GM12878 (cell line): ENCODE data around the gene NTRK1. TPM values are rescaled to one million over a fixed set of nuclear protein-coding genes. Genes with fewer than 3 reads are reported as not detected.
A peak's percentile ranks its signal among the peaks of the same experiment; 100 is the strongest.

Experiments used
- ATAC-seq: fragments of 200-7000 bp; cut with Tn5 transposase; 3 replicates; pipeline ENCODE4 v1.9.1; 2020; ENCODE audit warnings: mild to moderate bottlenecking, moderate library complexity
- BruUV-seq: library from RNA; stranded (reverse); fragments of 400-500 nt; replicated peaks from 2 replicates; lab custom pipeline; 2021; lab: Mats Ljungman, UMichigan
- CTCF ChIA-PET: fragments of 300-600 bp; sonication (Branson Sonifier 250); formaldehyde crosslinking; extraction: SDS; loops from one replicate; lab custom pipeline; 2021; ENCODE audit warnings: inconsistent platforms; lab: Yijun Ruan, JAX
- POLR2A ChIA-PET: fragments of 350-600 bp; formaldehyde crosslinking; extraction: SDS; loops from one replicate; lab custom pipeline; 2021; ENCODE audit warnings: inconsistent platforms; lab: Charles Lee
- RAD21 ChIA-PET: fragments of 300-600 bp; sonication (Branson Sonifier 250); formaldehyde crosslinking; loops from one replicate; lab custom pipeline; 2023; ENCODE audit warnings: antibody characterized with exemption; ENCODE audit not compliant: unreplicated experiment; lab: Charles Lee
- SMC1A ChIA-PET: fragments of 300-600 bp; sonication (Branson Sonifier 250); formaldehyde crosslinking; loops from one replicate; lab custom pipeline; 2023; ENCODE audit not compliant: unreplicated experiment, uncharacterized antibody; lab: Charles Lee
- DNase-seq: peaks from one replicate; pipeline ENCODE4 v3.0.0-alpha.2; 2011; ENCODE audit warnings: low read depth, low spot score
- FAIRE-seq: peaks from 3 replicates; lab custom pipeline; 2011; peaks lifted over from hg19 to GRCh38; lab: Jason Lieb, UNC
- H2AFZ ChIP-seq: 2 replicates; pipeline ENCODE4 v1.6.0; 2011; ENCODE audit warnings: low read depth, low read length, control low read depth; ENCODE audit not compliant: control insufficient read depth
- H3K27ac ChIP-seq: 2 replicates; pipeline ENCODE4 v1.5.1; 2011; ENCODE audit warnings: control low read depth; ENCODE audit not compliant: control insufficient read depth, insufficient read depth
- H3K27me3 ChIP-seq, 2 experiments: replicated peaks in 1 of 2; 2 replicates each; pipeline versions ENCODE4 v1.6.0 to v1.6.1; 2011; ENCODE audit warnings: low read length in 1 of 2; ENCODE audit not compliant: control insufficient read depth in 2 of 2, insufficient read depth in 2 of 2
- H3K36me3 ChIP-seq, 2 experiments: 2 replicates each; pipeline ENCODE4 v1.5.1; 2011; ENCODE audit warnings: low read length in 1 of 2; ENCODE audit not compliant: control insufficient read depth in 2 of 2, insufficient read depth in 2 of 2
- H3K4me1 ChIP-seq: 2 replicates; pipeline ENCODE4 v1.6.1; 2011; ENCODE audit warnings: mild to moderate bottlenecking, low read length, moderate library complexity, mixed read lengths; ENCODE audit not compliant: control insufficient read depth, insufficient read depth
- H3K4me2 ChIP-seq: 2 replicates; pipeline ENCODE4 v1.6.0; 2011; ENCODE audit warnings: control low read depth; ENCODE audit not compliant: control insufficient read depth, insufficient read depth
- H3K4me3 ChIP-seq: fragments of 200-600 bp; sonication (generic); 2 replicates; pipeline ENCODE4 v1.5.1; 2016
- H3K79me2 ChIP-seq: 2 replicates; pipeline ENCODE4 v1.6.0; 2011; ENCODE audit warnings: low read length; ENCODE audit not compliant: control insufficient read depth, insufficient read depth
- H3K9ac ChIP-seq: 2 replicates; pipeline ENCODE4 v1.8.0; 2011; ENCODE audit warnings: low read length, control low read depth, mixed read lengths; ENCODE audit not compliant: control insufficient read depth, insufficient read depth
- H3K9me3 ChIP-seq: replicated peaks from 3 replicates; pipeline ENCODE4 v1.5.1; 2011; ENCODE audit warnings: mild to moderate bottlenecking, low read length; ENCODE audit not compliant: control insufficient read depth, insufficient read depth
- H4K20me1 ChIP-seq: 2 replicates; pipeline ENCODE4 v1.6.0; 2011; ENCODE audit not compliant: control insufficient read depth, insufficient read depth
- BHLHE40 ChIP-seq, 2 experiments: fragments of 450-650 bp in 1 of 2; IDR thresholded peaks; 2 replicates each; pipeline ENCODE4 v1.6.1; 2011 to 2017; ENCODE audit warnings: low read depth in 2 of 2, borderline replicate concordance in 1 of 2, improper control_type of control experiment in 1 of 2, low read length in 1 of 2, mild to moderate bottlenecking in 1 of 2
- BMI1 ChIP-seq: fragments of 450-650 bp; IDR thresholded peaks from 2 replicates; pipeline ENCODE4 v1.6.1; 2016; ENCODE audit warnings: mild to moderate bottlenecking, moderate library complexity, borderline replicate concordance
- EP300 ChIP-seq, 2 experiments: fragments of 150-350 bp in 1 of 2; IDR thresholded peaks; 2 replicates each; pipeline ENCODE4 v1.6.1; 2011 to 2012; ENCODE audit warnings: low read depth in 2 of 2, low read length in 2 of 2, borderline replicate concordance in 1 of 2, improper control_type of control experiment in 1 of 2, inconsistent platforms in 1 of 2; ENCODE audit not compliant: control insufficient read depth in 1 of 2
- EZH2 ChIP-seq: IDR thresholded peaks from 2 replicates; pipeline ENCODE4 v1.6.1; 2012; ENCODE audit warnings: low read depth, mild to moderate bottlenecking, control low read depth, inconsistent platforms, low read length, borderline replicate concordance; ENCODE audit not compliant: control insufficient read depth
- IKZF2 ChIP-seq, 2 experiments: fragments of 450-650 bp; IDR thresholded peaks; 2 replicates each; pipeline ENCODE4 v1.6.1; 2017; ENCODE audit warnings: mild to moderate bottlenecking in 2 of 2, moderate library complexity in 2 of 2
- KDM1A ChIP-seq: fragments of 200-600 bp; sonication (generic); IDR thresholded peaks from 2 replicates; pipeline ENCODE4 v1.6.1; 2016; ENCODE audit warnings: borderline replicate concordance
- LARP7 ChIP-seq: fragments of 450-650 bp; IDR thresholded peaks from 2 replicates; pipeline ENCODE4 v1.6.1; 2017; ENCODE audit warnings: mild to moderate bottlenecking
- NR2C1 ChIP-seq: fragments of 450-650 bp; IDR thresholded peaks from 2 replicates; pipeline ENCODE4 v1.6.1; 2017; ENCODE audit warnings: antibody characterized with exemption, mild to moderate bottlenecking, moderate library complexity
- SUZ12 ChIP-seq: fragments of 200-600 bp; sonication (generic); IDR thresholded peaks from one replicate; pipeline ENCODE4 v1.6.1; 2018; ENCODE audit warnings: antibody characterized with exemption, mild to moderate bottlenecking; ENCODE audit not compliant: unreplicated experiment
- WGBS: methylation state at CpG from one replicate; pipeline ENCODE4 v1.1.6; 2016; ENCODE audit warnings: low lambda C conversion rate; ENCODE audit not compliant: insufficient replicate concordance, insufficient coverage; ENCODE audit errors: missing lambda C conversion rate; 5-methylcytosine and 5-hydroxymethylcytosine counted together
- in situ Hi-C: fragments of 300-500 bp; cut with MboI; formaldehyde crosslinking; loops from 9 replicates; pipeline ENCODE4 v1.14.3; 2018; ENCODE audit warnings: mixed read lengths
- intact Hi-C: fragments of 100-400 bp; cut with micrococcal nuclease; formaldehyde crosslinking; loops from one replicate; pipeline ENCODE4 v1.14.2; 2022; ENCODE audit not compliant: unreplicated experiment
- polyA plus RNA-seq, 11 experiments: library from polyadenylated mRNA; depleted of rRNA in 4 of 11; unstranded in 6 of 11; stranded (reverse) in 5 of 11; fragments of >200 nt; fragmentation: Nextera tagmentation in 4 of 11; fragmentation: Illumina TruSeq in 1 of 11; extraction: Ambion mirVana in 4 of 11; extraction: Trizol in 1 of 11; gene quantifications; 1 replicate in 1 of 11; 2 replicates in 10 of 11; pipeline versions ENCODE4 v1.2.1 to v1.2.3, GENCODE V29; 2011 to 2016; ENCODE audit warnings: inconsistent platforms in 2 of 11, missing spikeins in 2 of 11, low read depth in 1 of 11
- total RNA-seq, 4 experiments: library from RNA; depleted of rRNA in 3 of 4; stranded (reverse); fragments of >200 nt in 3 of 4; fragmentation: Illumina TruSeq in 1 of 4; extraction: Trizol in 1 of 4; gene quantifications; 2 replicates each; pipeline versions ENCODE4 v1.2.1 to v1.2.3, GENCODE V29; 2013 to 2021
- TF ChIP-seq, protein P1 (sequence below): IDR thresholded peaks from 2 replicates; pipeline ENCODE4 v1.6.1; 2011; ENCODE audit warnings: low read depth, low read length, improper control_type of control experiment, borderline replicate concordance
- TF ChIP-seq, protein P2 (sequence below): fragments of 450-650 bp; IDR thresholded peaks from 2 replicates; pipeline ENCODE4 v1.6.1; 2017; ENCODE audit warnings: mild to moderate bottlenecking
- TF ChIP-seq, protein P3 (sequence below): fragments of 450-650 bp; formaldehyde crosslinking; IDR thresholded peaks from 2 replicates; pipeline ENCODE4 v1.4.0; 2020; ENCODE audit warnings: mild to moderate bottlenecking, moderate library complexity
- TF ChIP-seq, protein P4 (sequence below): IDR thresholded peaks from 2 replicates; pipeline ENCODE4 v1.6.1; 2012; ENCODE audit warnings: low read depth, low read length, improper control_type of control experiment

NTRK1 gene
- total and polyA plus RNA-seq, 10 of the 15 experiments (the other 5 are each of a cell fraction or from before 2014, with no cell fraction given) = 0.10 to 0.56 (median 0.40) TPM; not detected in 7

DNA sequence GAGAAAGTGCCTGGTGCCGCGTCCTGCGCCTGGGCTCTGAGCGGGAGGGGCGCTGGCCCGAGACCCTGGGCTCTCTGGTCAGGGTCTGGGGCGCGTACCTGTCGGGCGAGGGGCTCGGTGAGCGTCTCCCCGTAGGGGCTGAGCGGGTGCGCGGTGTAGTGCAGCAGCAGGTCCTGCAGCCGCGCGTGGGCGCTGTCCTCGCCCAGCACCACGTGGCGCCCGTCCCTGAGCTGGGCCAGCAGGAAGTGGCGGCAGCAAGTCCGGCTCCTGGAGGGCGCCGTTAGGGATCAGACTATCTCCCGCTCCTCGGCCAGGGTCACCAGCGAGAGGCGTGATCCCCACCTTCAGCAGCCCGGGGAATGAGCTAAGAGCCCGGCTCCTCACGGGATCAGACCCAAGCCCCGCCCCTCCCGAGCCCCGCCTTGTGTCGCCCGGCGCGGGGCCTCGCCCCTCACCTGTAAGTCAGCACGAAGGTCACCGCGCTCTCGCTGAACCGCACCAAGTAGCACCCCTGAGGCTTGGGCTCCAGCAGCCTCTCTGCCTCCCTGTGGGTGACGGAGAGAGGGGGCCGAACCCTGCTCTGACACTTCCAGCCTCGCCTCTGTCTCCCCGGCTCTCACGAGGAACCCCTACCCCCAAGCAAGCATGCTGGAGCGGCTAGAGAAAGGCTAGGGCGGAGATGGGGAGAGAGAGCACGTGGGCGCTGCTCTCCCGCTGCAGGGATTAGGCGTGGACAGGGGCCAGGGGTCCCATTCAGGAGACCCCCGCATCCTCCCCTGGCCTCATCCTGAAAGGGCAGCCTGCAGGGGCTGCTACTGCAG lies 46.7 kb upstream of the NTRK1 start:
- ATAC-seq (peak; percentile 69), DNase-seq (no peak), FAIRE-seq (peak; percentile 13)
- H3K9ac ChIP-seq = peak overlapping the region; percentile 35; the same call in 1 of the 2 replicates
- H3K79me2 ChIP-seq = no peaks in the 10 kb centered on the region
- in situ Hi-C loops = no loop called here
- peak overlapping the region; percentile 84 for H2AFZ ChIP-seq
- H4K20me1 ChIP-seq = no peaks in the 10 kb centered on the region
- H3K4me2 ChIP-seq = peak overlapping the region; percentile 88
- ChIA-PET POLR2A (interaction anchor here (0.6 to 1.4 kb wide), 4 partner anchors 12 to 86 kb away, joined by 3 read pairs; partner anchors contain the start of genes ISG20L2 and METTL25B), RAD21 (interaction anchor here (1.0 to 1.7 kb wide), 3 partner anchors 23 to 87 kb away, joined by 6 to 8 read pairs (median 7); no protein-coding TSS in a partner anchor), SMC1A (interaction anchor here (0.9 to 1.3 kb wide), 3 partner anchors 11 to 92 kb away, joined by 3 read pairs; no protein-coding TSS in a partner anchor), CTCF (interaction anchor here (0.7 to 8.5 kb wide), 21 partner anchors 8 to 237 kb away, joined by 3 to 60 read pairs (median 5); partner anchors contain the start of genes INSRR, METTL25B and NTRK1)
- H3K4me3 ChIP-seq = peak overlapping the region; percentile 59; the same call in 1 of the 2 replicates
- peaks cover 20% of the 10 kb centered on the region for H3K4me1 ChIP-seq
- no peaks in the 10 kb centered on the region for H3K27me3 ChIP-seq
- H3K27ac ChIP-seq = no peak overlapping the region
- no peaks in the 10 kb centered on the region; a peak in 1 of 4 replicates for H3K36me3 ChIP-seq
- WGBS = 17% methylated on average over 55 of the region's 60 CpGs
- H3K9me3 ChIP-seq = no peaks in the 10 kb centered on the region
- BruUV-seq = no TSS peak
- intact Hi-C loops = no loop called here
- no peak for TF ChIP-seq BMI1
- no peak for TF ChIP-seq KDM1A
- no peak for TF ChIP-seq EZH2
- TF ChIP-seq, protein P1, sequence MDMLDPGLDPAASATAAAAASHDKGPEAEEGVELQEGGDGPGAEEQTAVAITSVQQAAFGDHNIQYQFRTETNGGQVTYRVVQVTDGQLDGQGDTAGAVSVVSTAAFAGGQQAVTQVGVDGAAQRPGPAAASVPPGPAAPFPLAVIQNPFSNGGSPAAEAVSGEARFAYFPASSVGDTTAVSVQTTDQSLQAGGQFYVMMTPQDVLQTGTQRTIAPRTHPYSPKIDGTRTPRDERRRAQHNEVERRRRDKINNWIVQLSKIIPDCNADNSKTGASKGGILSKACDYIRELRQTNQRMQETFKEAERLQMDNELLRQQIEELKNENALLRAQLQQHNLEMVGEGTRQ = peak; percentile 50
- TF ChIP-seq IKZF2 (IDR thresholded peaks at IDR 0.05) = 0 out of 4 replicates have a peak, but pooled peaks of 1 of the 2 experiments have one; percentile 17
- TF ChIP-seq, protein P2, sequence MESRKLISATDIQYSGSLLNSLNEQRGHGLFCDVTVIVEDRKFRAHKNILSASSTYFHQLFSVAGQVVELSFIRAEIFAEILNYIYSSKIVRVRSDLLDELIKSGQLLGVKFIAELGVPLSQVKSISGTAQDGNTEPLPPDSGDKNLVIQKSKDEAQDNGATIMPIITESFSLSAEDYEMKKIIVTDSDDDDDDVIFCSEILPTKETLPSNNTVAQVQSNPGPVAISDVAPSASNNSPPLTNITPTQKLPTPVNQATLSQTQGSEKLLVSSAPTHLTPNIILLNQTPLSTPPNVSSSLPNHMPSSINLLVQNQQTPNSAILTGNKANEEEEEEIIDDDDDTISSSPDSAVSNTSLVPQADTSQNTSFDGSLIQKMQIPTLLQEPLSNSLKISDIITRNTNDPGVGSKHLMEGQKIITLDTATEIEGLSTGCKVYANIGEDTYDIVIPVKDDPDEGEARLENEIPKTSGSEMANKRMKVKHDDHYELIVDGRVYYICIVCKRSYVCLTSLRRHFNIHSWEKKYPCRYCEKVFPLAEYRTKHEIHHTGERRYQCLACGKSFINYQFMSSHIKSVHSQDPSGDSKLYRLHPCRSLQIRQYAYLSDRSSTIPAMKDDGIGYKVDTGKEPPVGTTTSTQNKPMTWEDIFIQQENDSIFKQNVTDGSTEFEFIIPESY = peak; percentile 91
- TF ChIP-seq LARP7 = peak; percentile 72
- peak; percentile 38 to 92; a peak in 2 of 4 replicates for TF ChIP-seq BHLHE40 (IDR thresholded peaks at IDR 0.05; ENCODE audit: borderline replicate concordance in 1 of 2, low read depth in 2 of 2, low read length in 1 of 2)
- no peak for TF ChIP-seq SUZ12
- TF ChIP-seq, protein P3, sequence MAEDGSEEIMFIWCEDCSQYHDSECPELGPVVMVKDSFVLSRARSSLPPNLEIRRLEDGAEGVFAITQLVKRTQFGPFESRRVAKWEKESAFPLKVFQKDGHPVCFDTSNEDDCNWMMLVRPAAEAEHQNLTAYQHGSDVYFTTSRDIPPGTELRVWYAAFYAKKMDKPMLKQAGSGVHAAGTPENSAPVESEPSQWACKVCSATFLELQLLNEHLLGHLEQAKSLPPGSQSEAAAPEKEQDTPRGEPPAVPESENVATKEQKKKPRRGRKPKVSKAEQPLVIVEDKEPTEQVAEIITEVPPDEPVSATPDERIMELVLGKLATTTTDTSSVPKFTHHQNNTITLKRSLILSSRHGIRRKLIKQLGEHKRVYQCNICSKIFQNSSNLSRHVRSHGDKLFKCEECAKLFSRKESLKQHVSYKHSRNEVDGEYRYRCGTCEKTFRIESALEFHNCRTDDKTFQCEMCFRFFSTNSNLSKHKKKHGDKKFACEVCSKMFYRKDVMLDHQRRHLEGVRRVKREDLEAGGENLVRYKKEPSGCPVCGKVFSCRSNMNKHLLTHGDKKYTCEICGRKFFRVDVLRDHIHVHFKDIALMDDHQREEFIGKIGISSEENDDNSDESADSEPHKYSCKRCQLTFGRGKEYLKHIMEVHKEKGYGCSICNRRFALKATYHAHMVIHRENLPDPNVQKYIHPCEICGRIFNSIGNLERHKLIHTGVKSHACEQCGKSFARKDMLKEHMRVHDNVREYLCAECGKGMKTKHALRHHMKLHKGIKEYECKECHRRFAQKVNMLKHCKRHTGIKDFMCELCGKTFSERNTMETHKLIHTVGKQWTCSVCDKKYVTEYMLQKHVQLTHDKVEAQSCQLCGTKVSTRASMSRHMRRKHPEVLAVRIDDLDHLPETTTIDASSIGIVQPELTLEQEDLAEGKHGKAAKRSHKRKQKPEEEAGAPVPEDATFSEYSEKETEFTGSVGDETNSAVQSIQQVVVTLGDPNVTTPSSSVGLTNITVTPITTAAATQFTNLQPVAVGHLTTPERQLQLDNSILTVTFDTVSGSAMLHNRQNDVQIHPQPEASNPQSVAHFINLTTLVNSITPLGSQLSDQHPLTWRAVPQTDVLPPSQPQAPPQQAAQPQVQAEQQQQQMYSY (CRISPR knock-in tag) = no peak
- TF ChIP-seq NR2C1 = no peak
- TF ChIP-seq EP300 (IDR thresholded peaks at IDR 0.05; ENCODE audit: borderline replicate concordance in 1 of 2, control insufficient read depth in 1 of 2, low read depth in 2 of 2, low read length in 2 of 2) = no peak
- TF ChIP-seq, protein P4, sequence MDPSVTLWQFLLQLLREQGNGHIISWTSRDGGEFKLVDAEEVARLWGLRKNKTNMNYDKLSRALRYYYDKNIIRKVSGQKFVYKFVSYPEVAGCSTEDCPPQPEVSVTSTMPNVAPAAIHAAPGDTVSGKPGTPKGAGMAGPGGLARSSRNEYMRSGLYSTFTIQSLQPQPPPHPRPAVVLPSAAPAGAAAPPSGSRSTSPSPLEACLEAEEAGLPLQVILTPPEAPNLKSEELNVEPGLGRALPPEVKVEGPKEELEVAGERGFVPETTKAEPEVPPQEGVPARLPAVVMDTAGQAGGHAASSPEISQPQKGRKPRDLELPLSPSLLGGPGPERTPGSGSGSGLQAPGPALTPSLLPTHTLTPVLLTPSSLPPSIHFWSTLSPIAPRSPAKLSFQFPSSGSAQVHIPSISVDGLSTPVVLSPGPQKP = no peak
